Mesodermal cell (in vitro differentiated cells): ENCODE measurements around the gene C13orf46.
A peak's percentile ranks its signal among the peaks of the same experiment; 100 is the strongest.

Experiments
- H3K27ac ChIP-seq: 2 replicates; pipeline ENCODE4 v1.7.0; 2013; ENCODE audit warnings: mild to moderate bottlenecking, low read depth, low read length, moderate library complexity; ENCODE audit not compliant: severe bottlenecking
- H3K36me3 ChIP-seq: 2 replicates; pipeline ENCODE4 v1.7.1; 2013; ENCODE audit warnings: mild to moderate bottlenecking, low read length, moderate library complexity; ENCODE audit not compliant: control insufficient read depth, insufficient read depth
- H3K4me1 ChIP-seq: one replicate; pipeline ENCODE4 v1.7.1; 2013; ENCODE audit warnings: mild to moderate bottlenecking, low read length; ENCODE audit not compliant: insufficient read depth, control insufficient read depth, poor library complexity, severe bottlenecking
- H3K4me3 ChIP-seq: 2 replicates; pipeline ENCODE4 v1.7.0; 2013; ENCODE audit warnings: low read length, control low read depth, mild to moderate bottlenecking; ENCODE audit not compliant: insufficient read depth, poor library complexity, severe bottlenecking; ENCODE audit errors: extremely low read depth
- H3K9me3 ChIP-seq: 2 replicates; pipeline ENCODE4 v1.7.1; 2013; ENCODE audit warnings: mild to moderate bottlenecking, low read length, moderate library complexity; ENCODE audit not compliant: control insufficient read depth
- WGBS, 2 experiments: methylation state at CpG; one replicate each; pipeline ENCODE4 v1.1.5; 2013; ENCODE audit warnings: missing lambda C conversion rate in 2 of 2; ENCODE audit not compliant: insufficient coverage in 2 of 2; 5-methylcytosine and 5-hydroxymethylcytosine counted together

The C13orf46 gene

GRCh38 chr13:114009590-114010400 lies 35.9 kb upstream of the C13orf46 start:
- Histone ChIP-seq H3K36me3 (peaks cover 58% of the 10 kb centered on the region), H3K4me3 (no peak overlapping the region), H3K9me3 (no peaks in the 10 kb centered on the region), H3K4me1 (no peaks in the 10 kb centered on the region), H3K27ac (no peak overlapping the region)
- 93 to 96% methylated on average over 27 to 28 of the region's 31 CpGs for WGBS, 2 experiments

- no peak overlapping the region for H3K27ac ChIP-seq
- no peaks in the 10 kb centered on the region for H3K9me3 ChIP-seq
- WGBS, 2 experiments = 90% methylated on average over 33 of the region's 33 CpGs
- no peaks in the 10 kb centered on the region for H3K4me1 ChIP-seq
- peaks cover 55% of the 10 kb centered on the region for H3K36me3 ChIP-seq
- H3K4me3 ChIP-seq = no peak overlapping the region
Observed at GRCh38 chr13:114008964-114009589, 35.2 kb upstream of the C13orf46 start.

GRCh38 chr13:114007566-114007965 lies 33.7 kb upstream of the C13orf46 start:
- Histone ChIP-seq H3K36me3 (peaks cover 58% of the 10 kb centered on the region), H3K9me3 (no peaks in the 10 kb centered on the region), H3K4me3 (no peak overlapping the region), H3K4me1 (peaks cover 7% of the 10 kb centered on the region), H3K27ac (peak overlapping the region; percentile 16)
- 95 to 99% methylated on average over 10 to 11 of the region's 12 CpGs for WGBS, 2 experiments

GRCh38 chr13:114005206-114005724 lies 31.4 kb upstream of the C13orf46 start:
- Histone ChIP-seq H3K4me3 (no peak overlapping the region), H3K9me3 (no peaks in the 10 kb centered on the region), H3K4me1 (peaks cover 7% of the 10 kb centered on the region), H3K36me3 (peaks cover 59% of the 10 kb centered on the region), H3K27ac (no peak overlapping the region)
- 97 to 98% methylated on average over 10 to 15 of the region's 15 CpGs for WGBS, 2 experiments

GRCh38 chr13:114004420-114005205 lies 30.7 kb upstream of the C13orf46 start:
- no peak overlapping the region for H3K4me3 ChIP-seq
- peaks cover 7% of the 10 kb centered on the region for H3K4me1 ChIP-seq
- H3K36me3 ChIP-seq = peaks cover 58% of the 10 kb centered on the region
- H3K27ac ChIP-seq = peak overlapping the region; percentile 5
- H3K9me3 ChIP-seq = no peaks in the 10 kb centered on the region
- 92 to 94% methylated on average over 38 of the region's 41 CpGs for WGBS, 2 experiments

GRCh38 chr13:114002771-114003321 lies 29.0 kb upstream of the C13orf46 start:
- peaks cover 67% of the 10 kb centered on the region for H3K36me3 ChIP-seq
- no peak overlapping the region for H3K27ac ChIP-seq
- WGBS, 2 experiments = 94 to 95% methylated on average over 22 to 24 of the region's 24 CpGs
- peaks cover 7% of the 10 kb centered on the region for H3K4me1 ChIP-seq
- H3K9me3 ChIP-seq = no peaks in the 10 kb centered on the region
- H3K4me3 ChIP-seq = no peak overlapping the region

- Histone ChIP-seq H3K36me3 (peaks cover 74% of the 10 kb centered on the region), H3K27ac (no peak overlapping the region), H3K9me3 (no peaks in the 10 kb centered on the region), H3K4me3 (no peak overlapping the region), H3K4me1 (peaks cover 7% of the 10 kb centered on the region)
- 90 to 94% methylated on average over 27 of the region's 27 CpGs for WGBS, 2 experiments
Observed at GRCh38 chr13:114002009-114002544, 28.2 kb upstream of the C13orf46 start.

GRCh38 chr13:114001331-114002008 lies 27.6 kb upstream of the C13orf46 start:
- no peaks in the 10 kb centered on the region for H3K9me3 ChIP-seq
- no peak overlapping the region for H3K4me3 ChIP-seq
- H3K4me1 ChIP-seq = peaks cover 7% of the 10 kb centered on the region
- no peak overlapping the region for H3K27ac ChIP-seq
- peaks cover 80% of the 10 kb centered on the region for H3K36me3 ChIP-seq
- WGBS, 2 experiments = 93 to 97% methylated on average over 42 to 46 of the region's 46 CpGs

- peaks cover 89% of the 10 kb centered on the region for H3K36me3 ChIP-seq
- H3K4me1 ChIP-seq = peaks cover 7% of the 10 kb centered on the region
- H3K4me3 ChIP-seq = no peak overlapping the region
- no peak overlapping the region for H3K27ac ChIP-seq
- no peaks in the 10 kb centered on the region for H3K9me3 ChIP-seq
- WGBS, 2 experiments = 96% methylated on average over 21 to 24 of the region's 26 CpGs
Observed at GRCh38 chr13:114000151-114001040, 26.5 kb upstream of the C13orf46 start.
